GM18498 (cell line): ENCODE results near the gene NHLH1.

Source experiments
- ATAC-seq: cut with Tn5 transposase; IDR thresholded peaks from one replicate; pipeline ENCODE4 v1.9.1; 2021; ENCODE audit warnings: mild to moderate bottlenecking, moderate library complexity; ENCODE audit not compliant: unreplicated experiment

NHLH1 gene

GRCh38 chr1:160358073-160358472 lies 8.8 kb upstream of the NHLH1 start:
- ATAC-seq = no peak

GRCh38 chr1:160359559-160360226 lies 7.2 kb upstream of the NHLH1 start:
- no peak for ATAC-seq

GRCh38 chr1:160360227-160360695 lies 6.6 kb upstream of the NHLH1 start:
- ATAC-seq = no peak

GRCh38 chr1:160361199-160361598 lies 5.7 kb upstream of the NHLH1 start:
- no peak for ATAC-seq

GRCh38 chr1:160361814-160362167 lies 5.1 kb upstream of the NHLH1 start:
- no peak for ATAC-seq

- ATAC-seq = no peak
Measured at GRCh38 chr1:160362168-160362957, 4.5 kb upstream of the NHLH1 start.

GRCh38 chr1:160363010-160363409 lies 3.9 kb upstream of the NHLH1 start:
- no peak for ATAC-seq

GRCh38 chr1:160363951-160364735 lies 2.7 kb upstream of the NHLH1 start:
- ATAC-seq = no peak

GRCh38 chr1:160365325-160365724 lies 1.5 kb upstream of the NHLH1 start:
- ATAC-seq = no peak

- ATAC-seq = no peak
Measured at GRCh38 chr1:160367516-160367900, 637 bp downstream of the NHLH1 start.

GRCh38 chr1:160367934-160368923 lies 1.4 kb downstream of the NHLH1 start:
- no peak for ATAC-seq

GRCh38 chr1:160369087-160369486 lies 2.2 kb downstream of the NHLH1 start:
- ATAC-seq = no peak

- ATAC-seq = no peak
Measured at GRCh38 chr1:160370561-160371345, 3.9 kb downstream of the NHLH1 start.

- no peak for ATAC-seq
Measured at GRCh38 chr1:160371346-160371631, 4.4 kb downstream of the NHLH1 start.

GRCh38 chr1:160371756-160372155 lies 4.9 kb downstream of the NHLH1 start:
- no peak for ATAC-seq

GRCh38 chr1:160373696-160374095 lies 6.8 kb downstream of the NHLH1 start:
- ATAC-seq = no peak

GRCh38 chr1:160374306-160375110 lies 7.6 kb downstream of the NHLH1 start:
- no peak for ATAC-seq

- ATAC-seq = no peak
Measured at GRCh38 chr1:160375788-160376524, 9.1 kb downstream of the NHLH1 start.
